Gastroesophageal sphincter (tissue), 3 donors: ENCODE results near the gene PATL1.

ENCODE experiments used
- EP300 ChIP-seq: sonication (generic); formaldehyde crosslinking; IDR thresholded peaks from one replicate; pipeline ENCODE4 v1.6.1; 2017; ENCODE audit warnings: antibody characterized with exemption, mild to moderate bottlenecking
- POLR2AphosphoS5 ChIP-seq: sonication (generic); formaldehyde crosslinking; IDR thresholded peaks from one replicate; pipeline ENCODE4 v1.6.1; 2017; ENCODE audit warnings: antibody characterized with exemption
- TF ChIP-seq, protein P1 (sequence below), 4 experiments: fragments of 200-600 bp in 2 of 4; fragments of 450-650 bp in 2 of 4; sonication (generic) in 1 of 4; IDR thresholded peaks; one replicate each; pipeline ENCODE4 v1.5.1; 2017 to 2019; ENCODE audit warnings: antibody characterized with exemption in 4 of 4, mild to moderate bottlenecking in 2 of 4, moderate library complexity in 2 of 4

DNA sequence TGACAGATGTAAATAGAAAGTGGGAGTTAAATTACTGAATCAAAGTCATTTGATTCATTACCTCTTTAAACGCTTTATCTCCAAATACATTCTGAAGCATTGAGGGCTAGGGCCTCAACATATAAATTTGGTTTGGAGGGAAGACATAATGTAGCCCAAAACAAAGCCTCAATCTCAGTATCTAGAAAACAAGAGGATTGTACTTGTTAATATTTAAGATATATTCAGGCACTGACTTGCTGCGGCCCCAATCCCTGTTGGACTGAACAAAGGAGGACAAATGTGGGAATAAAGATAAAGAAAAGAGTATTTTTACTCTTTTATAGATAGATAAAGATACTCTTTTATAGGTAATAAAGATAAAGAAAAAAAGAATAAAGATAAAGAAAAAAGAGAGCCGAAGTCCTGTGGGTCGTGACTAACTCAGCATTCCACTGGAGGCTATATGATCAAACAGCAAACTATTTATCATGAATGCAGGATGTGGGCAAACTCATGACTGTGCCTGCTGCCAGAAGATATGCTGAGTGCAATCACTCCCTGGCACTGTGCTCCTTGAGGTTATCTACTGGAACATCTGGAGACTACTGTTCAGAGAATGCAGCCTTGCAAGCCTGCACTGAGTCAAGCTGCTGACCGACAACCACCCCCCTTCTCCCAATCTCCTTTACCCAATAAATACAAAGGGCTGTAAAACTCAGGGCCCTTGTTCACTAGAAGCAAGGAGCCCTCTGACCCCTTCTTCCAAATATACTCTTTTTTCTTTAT, 37.9 kb upstream of the PATL1 start:
- TF ChIP-seq, protein P1, sequence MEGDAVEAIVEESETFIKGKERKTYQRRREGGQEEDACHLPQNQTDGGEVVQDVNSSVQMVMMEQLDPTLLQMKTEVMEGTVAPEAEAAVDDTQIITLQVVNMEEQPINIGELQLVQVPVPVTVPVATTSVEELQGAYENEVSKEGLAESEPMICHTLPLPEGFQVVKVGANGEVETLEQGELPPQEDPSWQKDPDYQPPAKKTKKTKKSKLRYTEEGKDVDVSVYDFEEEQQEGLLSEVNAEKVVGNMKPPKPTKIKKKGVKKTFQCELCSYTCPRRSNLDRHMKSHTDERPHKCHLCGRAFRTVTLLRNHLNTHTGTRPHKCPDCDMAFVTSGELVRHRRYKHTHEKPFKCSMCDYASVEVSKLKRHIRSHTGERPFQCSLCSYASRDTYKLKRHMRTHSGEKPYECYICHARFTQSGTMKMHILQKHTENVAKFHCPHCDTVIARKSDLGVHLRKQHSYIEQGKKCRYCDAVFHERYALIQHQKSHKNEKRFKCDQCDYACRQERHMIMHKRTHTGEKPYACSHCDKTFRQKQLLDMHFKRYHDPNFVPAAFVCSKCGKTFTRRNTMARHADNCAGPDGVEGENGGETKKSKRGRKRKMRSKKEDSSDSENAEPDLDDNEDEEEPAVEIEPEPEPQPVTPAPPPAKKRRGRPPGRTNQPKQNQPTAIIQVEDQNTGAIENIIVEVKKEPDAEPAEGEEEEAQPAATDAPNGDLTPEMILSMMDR (IDR thresholded peaks at IDR 0.05), result no peak
- no peak for TF ChIP-seq POLR2AphosphoS5
- no peak for TF ChIP-seq EP300
